Stimulated activated CD4-positive, alpha-beta T cell treated with anti-CD3 and anti-CD28 coated beads, Interleukin-12 subunit alpha, Interleukin-12 subunit beta, amount 100 ng/mL, for 24 hours (primary cell): ENCODE results near the gene FAM107A.
A peak's percentile ranks its signal among the peaks of the same experiment; 100 is the strongest.

Experiments used
- DNase-seq, 2 experiments: peaks; one replicate each; pipeline ENCODE4 v3.0.0-alpha.2; 2020; ENCODE audit warnings: low read depth in 2 of 2

The FAM107A gene

DNA sequence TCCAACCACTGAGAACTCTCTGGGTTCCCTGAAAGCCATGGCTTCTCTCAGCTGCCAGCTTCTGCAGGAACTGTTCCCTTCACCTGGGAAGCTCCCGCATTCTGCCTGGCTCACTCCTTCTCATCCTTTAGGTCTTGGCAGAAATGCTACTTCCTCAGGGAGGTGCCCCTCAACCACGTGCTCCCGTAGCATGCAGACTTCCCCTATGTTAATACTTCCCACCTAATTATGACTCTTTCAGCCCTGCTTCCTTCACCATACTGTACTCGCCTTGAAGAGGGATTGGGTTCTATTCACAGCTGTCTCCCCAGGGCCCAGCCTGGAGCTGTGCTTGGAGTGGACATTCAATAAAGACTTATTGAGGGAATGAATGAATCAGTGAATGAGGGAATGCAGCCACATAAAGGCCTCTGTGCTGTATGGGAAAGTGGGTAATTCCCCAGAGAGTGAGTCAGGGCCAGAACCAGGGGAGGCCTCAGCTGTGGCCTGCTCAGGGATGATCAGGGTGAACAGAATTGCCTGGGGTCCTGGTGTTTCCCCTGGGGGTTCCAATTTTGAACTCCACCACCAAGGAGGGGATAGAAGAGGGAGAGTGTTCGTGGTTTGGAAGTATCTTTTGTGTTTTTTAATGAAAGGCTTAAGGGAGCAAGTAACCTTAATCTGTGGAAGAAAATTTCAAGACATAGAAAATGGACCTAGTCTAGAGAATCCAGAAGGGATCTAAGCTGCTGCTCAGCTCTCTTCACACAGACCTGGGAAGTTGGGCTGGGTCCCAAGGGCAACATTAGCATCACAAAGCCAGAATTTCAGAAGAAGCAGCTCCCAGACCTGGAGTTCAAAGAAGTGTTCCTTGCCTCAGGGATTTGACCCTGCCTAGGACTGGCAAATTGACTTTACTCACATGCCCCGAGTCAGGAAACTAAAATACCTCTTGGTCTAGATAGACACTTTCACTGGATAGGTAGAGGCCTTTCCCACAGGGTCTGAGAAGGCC, 14.6 kb upstream of the FAM107A start:
- DNase-seq = no peak

DNA sequence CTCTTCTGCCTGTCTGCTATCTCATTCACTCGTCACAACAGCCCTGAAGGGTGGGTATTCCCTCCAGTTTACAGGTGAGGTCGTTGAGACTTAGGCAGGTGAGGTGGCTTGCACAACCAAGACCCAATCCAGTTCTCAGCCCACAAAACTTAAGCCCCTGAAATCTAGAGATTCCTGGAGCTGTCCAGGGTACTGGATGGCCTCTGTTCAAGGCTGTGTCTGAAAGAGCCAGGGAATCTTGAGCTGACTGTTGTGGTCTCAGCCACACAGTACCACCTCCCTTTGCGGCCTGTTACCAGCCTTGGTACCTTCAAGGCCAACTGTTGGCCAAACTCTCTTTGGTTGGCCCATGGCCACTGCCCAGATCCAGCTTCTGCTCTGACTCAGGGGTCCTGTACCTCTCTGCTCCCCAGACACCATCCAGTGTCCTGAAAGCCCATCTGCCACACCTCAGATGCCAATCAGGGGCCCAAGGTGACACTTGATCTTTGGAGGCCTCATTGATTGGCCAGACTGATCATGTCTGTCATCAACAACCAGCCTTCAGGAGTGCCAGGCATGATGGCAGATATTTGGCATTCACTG, 10.9 kb upstream of the FAM107A start:
- DNase-seq = no peak

DNA sequence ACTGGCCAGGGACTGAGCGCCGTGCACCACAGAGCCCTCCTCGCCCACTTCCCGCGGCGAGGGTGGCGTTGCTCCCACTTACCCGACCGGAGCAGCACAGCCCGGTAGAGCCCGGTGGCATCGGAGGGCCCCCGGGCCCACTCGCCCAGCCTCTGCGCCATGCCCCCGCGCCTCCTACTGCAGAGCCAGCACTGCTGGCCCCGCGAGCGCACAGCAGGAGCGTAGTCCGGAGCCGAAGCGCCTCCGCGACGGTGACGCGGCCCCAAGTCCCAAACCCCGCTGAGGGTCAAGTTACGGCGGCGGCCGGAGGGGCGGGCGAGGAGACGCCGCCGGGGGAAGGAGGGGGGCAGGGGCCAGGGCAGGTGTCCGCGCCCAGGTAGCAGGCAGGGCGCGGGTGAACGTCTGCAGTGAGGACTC, 9.6 kb upstream of the FAM107A start:
- DNase-seq = no peak

DNA sequence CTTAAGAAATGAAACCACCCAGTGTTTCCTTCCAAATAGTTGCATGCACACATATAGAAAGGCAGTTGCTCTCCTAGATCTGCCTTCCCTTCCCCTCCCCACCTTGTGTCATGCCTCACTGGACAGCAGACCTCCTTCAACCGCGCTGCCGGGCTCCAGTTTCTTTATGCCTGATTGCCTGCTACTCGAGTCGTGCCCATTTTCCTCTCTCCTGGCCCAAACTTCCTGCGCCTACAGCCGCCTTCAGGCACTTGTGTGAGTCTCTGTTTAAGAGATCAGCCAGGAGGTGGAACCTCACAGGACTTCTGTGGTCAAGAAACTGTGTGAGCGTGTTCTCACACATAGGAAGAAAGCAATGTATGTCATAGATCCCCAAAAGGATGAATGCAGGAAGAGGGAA, 8.8 kb upstream of the FAM107A start:
- DNase-seq = no peak

DNA sequence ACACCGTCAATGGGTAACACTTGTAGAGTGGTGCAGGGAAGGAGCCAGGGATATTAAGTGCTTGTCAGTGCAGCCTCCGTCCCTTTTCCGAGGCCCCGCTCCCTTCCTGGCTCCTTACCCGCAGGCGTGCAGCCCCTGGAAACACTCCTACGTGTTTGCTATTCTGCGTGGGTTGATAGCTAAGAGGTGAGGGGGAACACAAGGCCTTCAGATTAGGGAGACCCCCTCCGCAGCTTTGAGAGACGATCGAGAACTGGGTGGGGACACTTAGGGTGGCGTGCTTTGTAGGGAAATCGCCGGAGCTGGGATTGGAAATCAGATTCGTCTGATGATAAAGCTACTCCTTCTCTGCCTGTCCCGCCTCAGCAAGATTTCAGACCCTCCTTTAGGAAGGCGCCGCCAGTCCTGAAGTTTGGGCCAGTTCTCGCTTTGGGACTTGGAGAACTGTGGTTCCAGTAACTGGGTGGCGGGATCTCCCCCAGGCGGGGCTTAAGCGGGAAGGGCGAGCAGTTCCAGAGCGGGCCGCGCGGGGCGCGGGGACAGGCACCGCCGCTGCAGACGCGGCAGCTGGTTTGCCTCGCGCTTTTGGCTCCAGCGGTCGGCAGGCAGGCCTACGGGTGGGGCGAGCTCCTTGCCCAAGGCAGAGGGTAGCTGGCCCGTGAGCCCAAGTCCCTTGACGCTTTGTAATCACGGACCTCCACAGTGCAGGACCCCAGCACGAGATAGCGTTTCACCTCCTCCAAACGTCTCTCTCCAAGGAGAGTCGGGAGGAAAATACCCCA, 8.0 kb upstream of the FAM107A start:
- peak; percentile 24 to 59 for DNase-seq

DNA sequence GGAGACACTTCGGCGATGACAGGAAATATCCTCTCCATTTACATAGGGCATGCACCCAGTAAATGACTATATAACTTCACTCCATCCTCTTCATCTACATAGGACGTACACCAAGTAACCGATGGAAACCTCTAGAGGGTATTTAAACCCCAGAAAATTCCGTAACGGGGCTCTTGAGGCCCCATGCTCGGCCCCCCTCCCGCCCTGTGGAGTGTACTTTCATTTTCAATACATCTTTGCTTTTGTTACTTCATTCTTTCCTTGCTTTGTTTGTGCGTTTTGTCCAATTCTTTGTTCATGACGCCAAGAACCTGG, 7.5 kb upstream of the FAM107A start:
- no peak for DNase-seq

DNA sequence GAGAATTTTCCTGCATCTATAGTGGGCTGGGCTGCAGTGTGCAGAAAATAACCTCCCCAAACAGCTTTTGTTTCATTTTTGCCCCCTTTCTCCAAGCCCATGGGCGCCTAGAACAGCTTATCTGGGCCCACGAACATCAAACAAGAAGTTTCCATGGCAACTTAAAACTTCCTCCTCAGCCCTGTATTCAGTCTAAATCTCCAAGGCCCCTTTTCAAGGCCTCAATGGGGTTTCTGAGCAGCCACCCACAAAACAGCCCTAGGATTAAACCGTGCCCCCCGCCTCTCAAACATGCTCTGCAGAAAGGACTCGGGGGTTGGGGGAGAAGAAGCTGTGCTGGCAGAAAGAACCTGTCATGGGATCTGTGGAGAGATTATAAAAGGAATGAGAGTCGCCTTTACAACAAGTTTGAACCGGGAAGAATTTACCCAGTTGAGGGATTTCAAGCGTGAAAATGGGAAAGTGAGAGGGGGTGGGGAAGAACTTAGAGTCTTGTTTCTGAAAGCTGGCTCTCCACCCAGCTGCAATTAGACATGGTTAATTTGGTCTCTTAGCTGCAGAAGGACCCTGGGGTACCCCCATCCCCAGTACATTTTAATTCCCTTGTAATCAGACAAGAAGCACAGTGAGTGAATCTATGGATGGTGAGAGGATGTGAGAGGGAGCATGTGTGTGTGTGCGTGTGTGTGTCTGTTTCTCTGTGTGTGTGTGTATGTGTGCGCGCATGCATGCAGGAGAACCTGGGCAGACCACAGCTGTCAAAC, 4.3 kb upstream of the FAM107A start:
- DNase-seq = no peak

DNA sequence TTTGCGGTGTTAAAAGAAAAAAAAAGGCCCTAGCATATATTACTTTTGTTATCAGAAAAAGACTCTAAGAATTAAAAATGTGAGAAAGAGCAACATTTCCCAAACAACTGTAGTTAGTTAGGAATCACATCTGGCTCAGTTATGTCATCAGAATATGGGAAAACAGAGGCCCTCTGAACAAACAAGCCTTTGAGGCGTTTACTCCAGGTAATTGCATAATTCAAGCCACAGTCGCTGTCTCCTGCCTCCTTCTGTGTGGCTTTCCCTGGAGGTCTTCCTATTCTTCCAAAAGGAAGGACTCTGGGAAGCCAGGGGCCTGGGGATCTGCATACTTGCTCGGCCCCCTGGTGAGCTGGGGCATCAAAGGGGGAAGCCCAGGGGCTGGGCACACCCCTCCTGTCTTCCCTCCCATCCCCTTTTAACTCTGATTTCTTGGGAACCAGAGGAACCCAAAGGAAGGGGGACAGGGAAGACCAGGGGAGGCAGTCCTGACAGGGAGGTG, 3.7 kb upstream of the FAM107A start:
- no peak for DNase-seq

DNA sequence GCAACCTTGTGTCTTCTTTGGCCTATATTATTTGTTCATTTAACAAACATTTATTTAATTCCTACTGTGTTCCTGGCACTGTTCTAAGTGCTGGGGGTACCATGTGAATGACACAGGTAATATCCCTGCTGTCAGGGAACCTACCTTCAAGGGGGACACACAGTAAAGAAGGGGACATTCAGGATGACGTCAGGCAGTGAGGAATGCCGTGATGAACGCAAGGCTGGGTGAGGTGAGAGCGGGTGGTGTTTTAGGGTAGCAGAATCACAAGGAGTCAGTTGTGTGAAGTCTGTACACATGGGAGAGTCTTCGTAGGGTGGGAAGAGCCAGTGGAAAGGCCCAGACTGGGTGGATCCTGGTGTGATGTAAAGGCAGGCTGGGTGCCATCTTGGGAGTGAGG, 1.7 kb upstream of the FAM107A start:
- DNase-seq = no peak

DNA sequence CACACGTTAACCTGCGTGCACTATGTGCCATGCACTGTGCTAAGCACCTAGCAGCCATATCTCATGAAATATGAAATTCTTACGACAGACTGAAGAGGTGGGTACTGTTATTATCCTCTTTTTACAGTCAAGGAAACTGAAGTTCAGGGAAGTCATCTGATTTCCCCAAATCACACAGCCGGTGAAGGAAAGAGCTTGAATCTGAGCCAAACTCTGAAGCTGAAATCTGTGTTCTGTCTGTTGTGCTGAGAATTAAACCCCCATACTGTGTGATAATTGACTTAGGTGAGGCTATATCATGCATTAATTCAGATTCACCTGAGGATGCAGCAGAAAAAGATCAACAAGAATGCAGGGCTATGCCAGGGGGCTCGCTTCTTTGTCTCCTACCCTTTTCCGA, 475 bp downstream of the FAM107A start:
- no peak for DNase-seq

DNA sequence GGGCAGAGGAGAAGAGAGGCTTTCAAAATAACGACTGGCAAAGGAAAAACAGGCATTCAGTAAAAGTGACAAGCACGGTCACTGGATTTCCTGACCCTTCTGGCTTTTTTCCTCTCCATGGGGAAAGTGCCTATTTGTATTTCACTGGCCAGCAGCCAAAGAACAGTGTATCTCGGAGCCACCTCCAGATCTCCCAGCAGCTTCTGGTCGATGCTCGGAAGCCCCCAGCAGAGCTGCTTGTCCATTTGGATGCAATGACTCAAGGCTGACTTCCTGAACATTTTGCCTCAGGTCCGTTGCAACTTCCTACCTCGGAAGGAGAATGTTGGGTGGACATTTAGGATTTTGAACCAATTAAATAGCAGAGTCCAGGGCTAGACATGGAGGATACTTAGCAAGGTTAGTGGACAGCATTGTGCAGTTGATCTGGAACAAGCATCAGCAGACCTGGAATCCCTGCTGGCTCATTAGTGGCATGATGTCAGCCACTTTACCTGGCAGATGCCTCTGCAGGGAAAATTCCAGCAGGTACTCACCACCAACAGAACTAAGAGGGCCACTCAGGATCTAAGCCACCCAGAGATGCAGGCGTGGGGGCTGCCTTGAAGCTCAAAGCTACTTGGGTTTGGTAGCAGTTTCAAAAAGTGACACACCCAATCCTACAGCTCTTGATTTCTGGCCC, 1.1 kb downstream of the FAM107A start:
- no peak for DNase-seq

DNA sequence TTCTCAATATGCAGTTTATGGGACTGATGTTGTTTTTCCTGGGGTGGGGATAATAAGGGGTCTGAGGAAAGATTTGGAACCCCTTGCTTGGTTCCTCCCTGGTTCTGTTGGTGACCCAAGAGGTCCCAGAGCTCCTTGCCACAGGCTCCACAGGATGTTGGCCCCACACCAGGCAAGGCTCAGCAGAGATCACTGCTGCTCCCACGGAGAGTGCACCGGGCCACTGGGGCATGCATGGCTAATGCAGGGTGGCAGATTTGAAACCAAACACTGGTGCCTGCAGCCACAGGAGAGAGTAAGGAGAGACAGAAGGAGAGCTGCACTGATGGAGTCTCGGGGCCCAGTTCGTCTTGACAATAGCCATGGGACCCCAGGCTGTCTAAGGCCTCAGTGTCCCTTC, 2.5 kb downstream of the FAM107A start:
- DNase-seq = no peak

DNA sequence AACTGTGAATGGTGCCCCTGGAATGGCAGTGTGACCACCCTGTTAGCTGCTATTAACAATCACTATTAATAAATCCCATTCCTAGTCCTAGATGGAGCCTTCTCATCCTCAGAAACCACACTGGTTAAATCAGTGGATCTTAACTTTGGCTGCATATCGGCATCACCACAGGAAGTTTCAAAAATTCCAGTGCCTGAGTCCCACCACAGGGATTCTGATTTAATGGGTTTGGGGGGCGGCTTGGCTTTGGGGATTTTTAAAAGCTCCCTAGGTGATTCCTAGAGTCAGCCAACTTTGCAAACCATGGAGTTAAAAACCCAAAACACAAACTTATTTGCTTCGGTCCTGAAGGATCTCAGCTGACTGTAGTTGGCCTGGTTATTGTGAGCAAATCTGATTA, 3.1 kb downstream of the FAM107A start:
- no peak for DNase-seq

DNA sequence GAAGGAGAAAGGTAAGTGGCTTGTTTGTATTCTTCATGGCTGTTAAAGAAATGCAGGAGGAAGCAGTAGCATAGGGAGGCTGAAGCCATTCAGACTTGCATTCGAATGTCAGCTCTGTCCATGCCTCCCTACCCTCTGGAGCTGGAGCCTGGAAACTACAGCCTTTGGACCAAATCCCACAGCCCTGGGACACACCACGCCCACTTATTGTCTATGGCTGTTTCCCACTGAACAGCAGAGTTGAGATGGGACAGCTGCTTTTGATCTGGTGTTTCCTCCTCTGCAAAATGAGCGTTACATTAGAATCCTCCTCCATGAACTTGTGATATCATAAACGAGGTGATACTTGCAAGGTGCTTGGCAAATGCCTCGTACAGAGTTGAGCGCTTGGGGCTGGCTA, 3.6 kb downstream of the FAM107A start:
- no peak for DNase-seq

DNA sequence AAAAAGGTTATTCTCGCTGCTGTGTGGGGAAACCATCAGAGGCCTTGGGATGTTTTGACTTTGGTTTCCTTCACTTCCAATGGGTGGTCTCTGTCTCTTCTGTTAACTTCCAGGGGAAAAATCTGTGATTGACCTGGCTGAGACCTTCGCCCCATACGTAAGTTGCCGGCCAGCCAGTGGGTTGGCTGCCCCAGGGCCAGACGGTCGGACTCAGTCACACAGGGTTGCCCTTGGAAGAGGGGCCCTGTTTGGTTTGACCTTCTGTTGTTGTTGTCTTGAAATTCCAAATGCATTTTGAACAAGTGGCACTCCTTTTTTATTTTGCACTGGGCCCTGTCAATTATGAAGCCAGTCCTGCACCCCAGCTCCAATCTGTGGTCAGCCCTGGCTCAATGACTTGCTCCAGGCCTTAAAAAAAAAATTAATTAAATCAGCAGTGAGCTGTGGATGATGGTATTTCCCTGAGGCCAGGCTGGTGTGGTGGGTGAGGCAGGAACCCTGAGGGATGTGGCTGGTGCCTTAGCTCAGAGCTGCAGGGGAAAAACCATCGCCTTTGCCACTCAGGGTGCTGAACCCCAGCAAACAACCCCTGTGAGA, 4.5 kb downstream of the FAM107A start:
- DNase-seq = no peak

DNA sequence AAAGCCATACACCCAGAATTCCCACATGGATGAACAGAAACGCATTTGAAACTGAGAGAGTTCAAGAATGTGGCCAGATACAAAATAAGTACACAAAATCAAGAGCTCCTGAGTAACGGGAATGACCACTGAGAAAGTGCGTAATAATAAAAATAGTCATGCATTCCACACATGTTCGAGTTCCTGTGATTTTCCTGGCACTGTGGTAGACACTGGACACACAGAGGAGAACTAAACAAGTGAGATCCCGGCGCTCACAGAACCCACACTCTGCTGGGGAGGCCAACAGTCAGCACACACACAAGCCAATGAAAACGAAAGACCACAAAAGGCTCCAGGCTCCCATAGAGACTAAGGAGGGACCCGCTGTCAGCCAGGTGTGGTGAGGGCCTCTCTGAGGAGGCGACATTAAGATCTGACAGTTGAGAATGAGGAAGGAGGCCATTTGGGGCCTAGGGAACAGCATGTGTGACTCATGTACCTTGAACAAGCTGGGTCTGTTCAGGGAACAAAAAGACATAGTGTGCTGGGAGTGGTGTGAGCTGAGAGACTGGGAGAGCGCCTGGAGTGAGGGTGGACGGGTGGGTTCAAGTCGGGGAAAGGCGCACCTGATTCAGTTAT, 5.1 kb downstream of the FAM107A start:
- DNase-seq = no peak

DNA sequence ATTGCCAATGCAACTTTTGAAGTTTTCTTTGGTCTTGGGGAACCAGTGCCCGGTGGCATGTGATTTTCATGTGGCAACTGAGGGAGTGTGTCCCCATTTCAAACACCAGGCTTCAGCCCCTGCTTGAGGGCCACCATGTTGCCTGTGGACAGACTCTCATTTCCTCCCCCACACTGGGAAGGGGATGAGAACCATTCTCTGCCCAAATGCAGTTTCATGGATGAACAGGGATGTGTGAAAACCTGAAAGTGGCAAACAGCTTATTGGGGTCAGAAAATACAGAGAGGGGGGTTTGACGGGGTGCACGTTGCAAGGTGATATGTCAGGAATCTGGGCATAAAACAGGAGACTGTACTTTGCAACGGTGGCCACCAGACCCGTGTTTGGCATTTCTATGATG, 6.3 kb downstream of the FAM107A start:
- no peak for DNase-seq

DNA sequence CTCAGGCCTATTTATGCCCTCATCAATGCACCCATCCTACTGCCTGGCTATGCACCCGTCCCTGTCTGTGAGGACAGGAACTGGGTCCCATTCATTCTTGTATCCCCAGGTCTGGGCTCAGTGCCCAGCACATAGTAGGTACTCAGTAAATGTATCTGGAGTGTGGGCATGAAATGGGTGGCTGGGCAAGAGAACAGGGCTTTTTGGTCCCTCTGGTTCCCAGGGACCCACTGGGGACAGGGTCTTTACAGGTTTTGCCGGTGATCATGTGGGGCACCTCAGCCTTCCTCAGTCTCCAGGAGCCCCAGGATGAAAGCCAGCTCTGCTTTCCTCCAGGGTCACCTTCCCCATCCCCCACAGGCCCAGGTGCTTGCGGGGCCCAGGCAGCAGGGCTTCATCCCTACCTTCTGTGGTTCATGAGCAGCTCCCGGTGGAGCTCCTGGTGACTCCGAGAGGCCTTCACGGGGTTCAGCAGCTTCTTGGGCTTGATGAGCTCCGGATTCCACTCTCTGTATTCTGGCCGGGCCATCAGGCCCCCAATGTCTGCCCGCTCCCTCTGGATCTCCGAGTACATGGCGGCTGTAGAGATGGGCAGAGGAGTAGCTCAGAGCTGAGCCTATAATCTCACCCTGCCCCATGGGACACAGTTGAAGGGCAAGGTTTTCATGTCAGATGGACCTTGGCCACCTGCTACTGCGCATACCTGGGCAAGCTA, 7.7 kb downstream of the FAM107A start:
- no peak for DNase-seq

DNA sequence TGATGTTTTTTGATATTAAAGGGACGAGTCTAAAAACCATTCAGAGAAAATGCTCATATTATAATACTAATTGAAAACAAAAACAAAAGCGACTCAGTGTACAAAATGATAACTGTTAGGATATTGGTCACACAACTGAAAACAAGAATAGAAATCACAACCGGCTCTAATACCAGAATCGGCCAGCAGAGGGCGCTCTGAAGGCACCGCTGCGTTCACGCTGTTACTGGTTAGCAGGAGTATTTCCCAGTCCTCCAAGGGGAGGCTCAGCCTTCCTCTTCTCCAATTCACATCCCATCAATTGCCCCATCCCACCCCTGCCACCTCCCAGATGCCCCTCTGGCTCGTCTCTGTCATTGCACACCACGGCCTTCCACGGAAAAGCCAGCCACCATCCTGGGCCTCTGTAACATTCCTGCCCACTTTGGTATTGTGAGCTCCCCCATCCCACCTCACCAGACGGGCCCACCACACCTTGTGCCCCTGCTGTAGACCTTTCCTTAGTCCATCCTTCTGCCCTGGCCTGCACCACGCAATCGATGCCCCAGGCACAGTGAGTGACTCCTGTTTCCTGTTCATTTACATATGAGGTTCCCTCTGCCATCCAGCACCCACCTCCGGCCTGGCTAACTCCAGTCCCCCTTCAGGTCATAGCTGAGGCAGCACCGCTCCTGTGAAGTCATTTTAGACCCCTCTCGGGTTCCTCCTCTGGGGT, 8.5 kb downstream of the FAM107A start:
- peak; percentile 47 to 77 for DNase-seq
